ENCODE measurements around the gene TTN. TPM values are rescaled to one million over a fixed set of nuclear protein-coding genes. Genes with fewer than 3 reads are reported as not detected.

TTN gene
- total and polyA plus RNA-seq, 2 donors (not counting 1 experiment from before 2014, with no cell fraction given): 1.7 to 46.4 TPM

DNA sequence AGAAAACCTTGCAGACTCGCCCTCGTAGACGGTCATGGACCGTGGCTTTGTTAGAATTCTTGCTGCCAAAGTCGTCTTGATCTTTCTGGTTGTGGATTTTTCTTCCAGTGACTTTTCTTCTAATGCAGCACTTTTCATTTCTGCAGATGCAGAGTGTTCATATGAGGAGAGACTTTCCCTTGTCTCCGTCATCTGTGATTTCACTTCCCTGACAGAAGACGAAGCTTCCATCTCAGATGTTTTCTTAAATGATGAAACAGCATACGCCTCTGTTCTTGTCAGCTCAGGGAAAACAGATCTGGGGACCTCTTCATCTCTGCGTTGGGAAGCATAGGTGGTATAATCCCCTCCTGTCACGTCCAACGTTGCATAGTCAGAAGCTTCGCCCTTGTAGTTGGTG, 276.1 kb downstream of the TTN start:
- no peak for DNase-seq
- Histone ChIP-seq H3K27me3 (replicated peaks in 1 of 4; ENCODE audit: control extremely low read depth in 1 of 4, control insufficient read depth in 3 of 4, insufficient read depth in 4 of 4, low read length in 3 of 4) (no peaks in the 10 kb centered on the region), H3K27ac (ENCODE audit: low read length in 2 of 2) (peak overlapping the region; percentile 57 to 73), H3K4me2 (replicated peaks; ENCODE audit: low read depth, low read length, poor library complexity, severe bottlenecking) (peak overlapping the region; percentile 43), H3K79me2 (ENCODE audit: control insufficient read depth, insufficient read depth, low read length) (peaks cover 55% of the 10 kb centered on the region), H3K4me1 (ENCODE audit: control insufficient read depth in 2 of 2, insufficient read depth in 2 of 2, low read length in 2 of 2) (peaks cover 10 to 26% of the 10 kb centered on the region in 2 donors), H3K9me3 (ENCODE audit: control extremely low read depth in 1 of 3, control insufficient read depth in 2 of 3, insufficient read depth in 1 of 3, low read length in 2 of 3) (no peaks in the 10 kb centered on the region), H3K9ac (ENCODE audit: low read length) (peak overlapping the region; percentile 38), H2AFZ (ENCODE audit: insufficient read depth, low read depth, low read length, poor library complexity, severe bottlenecking) (peak overlapping the region; percentile 21), H3K4me3 (ENCODE audit: control extremely low read depth in 1 of 5, extremely low read depth in 1 of 5, insufficient read depth in 1 of 5, low read depth in 2 of 5, low read length in 4 of 5) (peak overlapping the region in 4 of 5 experiments; percentile 3 to 36 (median 11)), H4K20me1 (ENCODE audit: control insufficient read depth, insufficient read depth, low read length, poor library complexity, severe bottlenecking) (no peaks in the 10 kb centered on the region), H3K36me3 (replicated peaks in 1 of 2; ENCODE audit: control extremely low read depth in 1 of 2, control insufficient read depth in 1 of 2, extremely low read depth in 1 of 2, insufficient read depth in 2 of 2, low read length in 1 of 2) (peaks cover 1 to 39% of the 10 kb centered on the region in 2 experiments)
- WGBS (ENCODE audit: insufficient coverage): 87% methylated on average over 11 of the region's 12 CpGs
- intact Hi-C loops (cut with micrococcal nuclease): loop anchor here (2.0 kb wide), 2 partner anchors 52 to 80 kb away; partner anchors contain the start of genes FKBP7, PJVK and PRKRA
- ChIA-PET POLR2A (interaction anchor here (1.1 kb wide), 1 partner anchor 9 kb away, joined by 3 read pairs; no protein-coding TSS in a partner anchor), CTCF (interaction anchor here (1.1 kb wide), 1 partner anchor 9 kb away, joined by 5 read pairs; no protein-coding TSS in a partner anchor)
- Mint-ChIP-seq H3K4me3 (peak overlapping the region; percentile 85), H3K9me3 (ENCODE audit: insufficient read depth) (no peaks in the 10 kb centered on the region), H3K4me1 (peaks cover 33% of the 10 kb centered on the region), H3K27me3 (no peaks in the 10 kb centered on the region), H3K27ac (peak overlapping the region; percentile 87)
- TF ChIP-seq, protein P1, sequence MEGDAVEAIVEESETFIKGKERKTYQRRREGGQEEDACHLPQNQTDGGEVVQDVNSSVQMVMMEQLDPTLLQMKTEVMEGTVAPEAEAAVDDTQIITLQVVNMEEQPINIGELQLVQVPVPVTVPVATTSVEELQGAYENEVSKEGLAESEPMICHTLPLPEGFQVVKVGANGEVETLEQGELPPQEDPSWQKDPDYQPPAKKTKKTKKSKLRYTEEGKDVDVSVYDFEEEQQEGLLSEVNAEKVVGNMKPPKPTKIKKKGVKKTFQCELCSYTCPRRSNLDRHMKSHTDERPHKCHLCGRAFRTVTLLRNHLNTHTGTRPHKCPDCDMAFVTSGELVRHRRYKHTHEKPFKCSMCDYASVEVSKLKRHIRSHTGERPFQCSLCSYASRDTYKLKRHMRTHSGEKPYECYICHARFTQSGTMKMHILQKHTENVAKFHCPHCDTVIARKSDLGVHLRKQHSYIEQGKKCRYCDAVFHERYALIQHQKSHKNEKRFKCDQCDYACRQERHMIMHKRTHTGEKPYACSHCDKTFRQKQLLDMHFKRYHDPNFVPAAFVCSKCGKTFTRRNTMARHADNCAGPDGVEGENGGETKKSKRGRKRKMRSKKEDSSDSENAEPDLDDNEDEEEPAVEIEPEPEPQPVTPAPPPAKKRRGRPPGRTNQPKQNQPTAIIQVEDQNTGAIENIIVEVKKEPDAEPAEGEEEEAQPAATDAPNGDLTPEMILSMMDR (IDR thresholded peaks at IDR 0.05): no peak
- TF ChIP-seq EZH2 (IDR thresholded peaks at IDR 0.05; ENCODE audit: borderline replicate concordance, insufficient read depth, low read depth, low read length, poor library complexity, severe bottlenecking): no peak
- ATAC-seq (ENCODE audit: low read depth): peak; percentile 19

DNA sequence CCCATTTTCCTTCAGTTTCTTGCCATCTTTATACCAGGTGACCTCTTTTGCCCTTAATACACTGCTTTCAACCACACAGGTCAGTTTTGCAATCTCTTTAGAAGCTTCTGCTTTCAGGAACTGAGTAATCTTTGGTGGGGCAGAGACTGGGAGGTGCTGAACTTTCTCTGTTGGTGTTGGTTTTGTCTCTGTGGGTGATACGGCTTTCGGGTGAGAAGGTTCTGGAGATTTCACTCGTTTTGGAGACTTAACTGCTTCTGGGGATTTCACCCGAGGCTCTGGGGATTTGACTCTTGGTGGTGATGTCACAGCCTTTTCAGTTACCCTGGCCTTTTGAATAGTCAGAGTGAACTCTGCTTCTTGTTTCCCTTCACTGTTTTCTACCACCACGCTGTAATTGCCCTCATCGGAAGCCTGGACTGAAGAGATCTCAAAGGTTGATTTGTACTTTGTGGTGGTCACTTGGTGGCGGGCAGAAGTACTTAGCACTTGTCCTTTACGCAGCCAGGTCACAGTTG, 276.5 kb downstream of the TTN start:
- H3K9me3 Mint-ChIP-seq (ENCODE audit: insufficient read depth): no peaks in the 10 kb centered on the region
- Histone ChIP-seq H3K4me2 (replicated peaks; ENCODE audit: low read depth, low read length, poor library complexity, severe bottlenecking) (peak overlapping the region; percentile 43), H3K9me3 (ENCODE audit: control extremely low read depth in 1 of 3, control insufficient read depth in 2 of 3, insufficient read depth in 1 of 3, low read length in 2 of 3) (no peaks in the 10 kb centered on the region), H2AFZ (ENCODE audit: insufficient read depth, low read depth, low read length, poor library complexity, severe bottlenecking) (peak overlapping the region; percentile 21), H3K27me3 (replicated peaks in 1 of 4; ENCODE audit: control extremely low read depth in 1 of 4, control insufficient read depth in 3 of 4, insufficient read depth in 4 of 4, low read length in 3 of 4) (no peaks in the 10 kb centered on the region), H3K27ac (ENCODE audit: low read length in 2 of 2) (peak overlapping the region; percentile 57 to 73), H3K9ac (ENCODE audit: low read length) (peak overlapping the region; percentile 38), H3K4me1 (ENCODE audit: control insufficient read depth in 2 of 2, insufficient read depth in 2 of 2, low read length in 2 of 2) (peaks cover 10 to 26% of the 10 kb centered on the region in 2 donors), H3K79me2 (ENCODE audit: control insufficient read depth, insufficient read depth, low read length) (peaks cover 57% of the 10 kb centered on the region), H4K20me1 (ENCODE audit: control insufficient read depth, insufficient read depth, low read length, poor library complexity, severe bottlenecking) (no peaks in the 10 kb centered on the region), H3K36me3 (replicated peaks in 1 of 2; ENCODE audit: control extremely low read depth in 1 of 2, control insufficient read depth in 1 of 2, extremely low read depth in 1 of 2, insufficient read depth in 2 of 2, low read length in 1 of 2) (peaks cover 1 to 39% of the 10 kb centered on the region in 2 experiments), H3K4me3 (ENCODE audit: control extremely low read depth in 1 of 5, extremely low read depth in 1 of 5, insufficient read depth in 1 of 5, low read depth in 2 of 5, low read length in 4 of 5) (peak overlapping the region in 4 of 5 experiments; percentile 3 to 36 (median 11))
- ATAC-seq (ENCODE audit: low read depth) (peak; percentile 90), DNase-seq (peak; percentile 74)
- POLR2A ChIA-PET: interaction anchor here (1.1 to 1.3 kb wide), 2 partner anchors 8 to 80 kb away, joined by 3 to 4 read pairs; partner anchors contain the start of genes PJVK and PRKRA
- peaks cover 32% of the 10 kb centered on the region for H3K4me1 Mint-ChIP-seq
- H3K27me3 Mint-ChIP-seq: no peaks in the 10 kb centered on the region
- intact Hi-C loops (cut with micrococcal nuclease): loop anchor here (2.0 kb wide), 2 partner anchors 52 to 80 kb away; partner anchors contain the start of genes FKBP7, PJVK and PRKRA
- CTCF ChIA-PET: interaction anchor here (0.9 kb wide), 1 partner anchor 116 kb away, joined by 3 read pairs; no protein-coding TSS in a partner anchor
- WGBS (ENCODE audit: insufficient coverage): 51% methylated on average over 5 of the region's 8 CpGs
- TF ChIP-seq, protein P1 (IDR thresholded peaks at IDR 0.05): no peak
- no peak for TF ChIP-seq EZH2 (IDR thresholded peaks at IDR 0.05; ENCODE audit: borderline replicate concordance, insufficient read depth, low read depth, low read length, poor library complexity, severe bottlenecking)
- H3K27ac Mint-ChIP-seq: peak overlapping the region; percentile 87
- H3K4me3 Mint-ChIP-seq: peak overlapping the region; percentile 85

Data from B cell (primary cell).